H1 (cell line): Measurements from ENCODE around the gene VMP1. TPM values are rescaled to one million over a fixed set of nuclear protein-coding genes. Genes with fewer than 3 reads are reported as not detected.
A peak's percentile ranks its signal among the peaks of the same experiment; 100 is the strongest.
"Not testable (repeated sequence)": the region's sequence is repeated elsewhere in the genome, so short reads cannot be mapped to it uniquely, and the experiment has no call there.

Source experiments
- CTCF ChIA-PET: fragments of 300-600 bp; sonication (Branson Sonifier 250); formaldehyde crosslinking; loops from one replicate; lab custom pipeline; 2021; ENCODE audit not compliant: partially characterized antibody; lab: Charles Lee
- POLR2A ChIA-PET: fragments of 300-600 bp; sonication (Branson Sonifier 250); formaldehyde crosslinking; loops from one replicate; lab custom pipeline; 2021; ENCODE audit warnings: inconsistent platforms; ENCODE audit not compliant: partially characterized antibody; lab: Charles Lee
- DNase-seq, 2 experiments: peaks; one replicate each; pipeline versions ENCODE4 v3.0.0 to v3.0.0-alpha.2; 2010 to 2022; ENCODE audit warnings: low spot score in 2 of 2, low read depth in 1 of 2, mixed read lengths in 1 of 2
- FAIRE-seq: peaks from 2 replicates; lab custom pipeline; 2011; peaks lifted over from hg19 to GRCh38; lab: Jason Lieb, UNC
- H2AFZ ChIP-seq: 2 replicates; pipeline ENCODE4 v1.8.1; 2012; ENCODE audit warnings: low read length, inconsistent platforms
- H2AK5ac ChIP-seq: 2 replicates; pipeline ENCODE4 v1.6.1; 2013; ENCODE audit warnings: low read depth, low read length
- H2BK120ac ChIP-seq: replicated peaks from 2 replicates; pipeline ENCODE3; 2013; ENCODE audit warnings: low read depth, low read length, inconsistent platforms
- H2BK12ac ChIP-seq: 2 replicates; pipeline ENCODE4 v1.6.1; 2013; ENCODE audit warnings: low read depth, low read length
- H2BK15ac ChIP-seq: 2 replicates; pipeline ENCODE4 v1.6.1; 2013; ENCODE audit warnings: low read length
- H2BK20ac ChIP-seq: 2 replicates; pipeline ENCODE4 v1.6.1; 2013; ENCODE audit warnings: low read length
- H2BK5ac ChIP-seq: 2 replicates; pipeline ENCODE4 v1.6.1; 2013; ENCODE audit warnings: low read depth, low read length
- H3K14ac ChIP-seq: 2 replicates; pipeline ENCODE4 v1.6.1; 2013; ENCODE audit warnings: inconsistent platforms; ENCODE audit not compliant: insufficient read length
- H3K18ac ChIP-seq: 2 replicates; pipeline ENCODE4 v1.6.1; 2013; ENCODE audit warnings: low read length; ENCODE audit errors: extremely low read depth
- H3K23ac ChIP-seq: 2 replicates; pipeline ENCODE4 v1.6.1; 2013; ENCODE audit warnings: inconsistent platforms; ENCODE audit not compliant: insufficient read length
- H3K23me2 ChIP-seq: 2 replicates; pipeline ENCODE4 v1.6.1; 2013; ENCODE audit warnings: low read depth, low read length
- H3K27ac ChIP-seq: 2 replicates; pipeline ENCODE4 v1.6.1; 2011; ENCODE audit warnings: low read depth, low read length, inconsistent platforms
- H3K27me3 ChIP-seq, 4 experiments: replicated peaks in 1 of 4; 1 replicate in 1 of 4; 2 replicates in 3 of 4; pipeline versions ENCODE4 v1.6.1 to v1.8.1; 2011 to 2013; ENCODE audit warnings: low read length in 3 of 4, mild to moderate bottlenecking in 3 of 4, inconsistent platforms in 2 of 4, mixed read lengths in 2 of 4, moderate library complexity in 1 of 4; ENCODE audit not compliant: control insufficient read depth in 3 of 4, insufficient read depth in 3 of 4; ENCODE audit errors: extremely low read depth in 1 of 4
- H3K36me3 ChIP-seq, 4 experiments: 2 replicates each; pipeline versions ENCODE4 v1.6.1 to v1.8.1; 2011 to 2013; ENCODE audit warnings: mild to moderate bottlenecking in 4 of 4, low read length in 3 of 4, moderate library complexity in 2 of 4, control low read depth in 1 of 4, inconsistent platforms in 1 of 4; ENCODE audit not compliant: insufficient read depth in 4 of 4, control insufficient read depth in 2 of 4
- H3K4ac ChIP-seq: replicated peaks from 2 replicates; pipeline ENCODE3; 2013; ENCODE audit warnings: low read length, low read depth, mixed read lengths, inconsistent platforms; ENCODE audit not compliant: insufficient read length
- H3K4me1 ChIP-seq, 4 experiments: replicated peaks in 1 of 4; 1 replicate in 1 of 4; 2 replicates in 3 of 4; pipeline versions ENCODE4 v1.6.1 to v1.8.1; 2011 to 2013; ENCODE audit warnings: low read length in 3 of 4, inconsistent platforms in 2 of 4, mixed read lengths in 1 of 4; ENCODE audit not compliant: insufficient read depth in 4 of 4, control insufficient read depth in 3 of 4
- H3K4me2 ChIP-seq, 2 experiments: 2 replicates each; pipeline versions ENCODE4 v1.6.1 to v1.8.1; 2011 to 2013; ENCODE audit warnings: low read depth in 2 of 2, low read length in 2 of 2, control low read depth in 1 of 2, inconsistent platforms in 1 of 2, mild to moderate bottlenecking in 1 of 2; ENCODE audit not compliant: insufficient read depth in 1 of 2
- H3K4me3 ChIP-seq, 4 experiments: fragments of 200-600, 300-600 bp in 1 of 4; sonication (generic), shearing (Covaris generic), sonication (Bioruptor Twin) in 1 of 4; 2 replicates each; pipeline versions ENCODE4 v1.5.1 to v1.8.1; 2011 to 2016; ENCODE audit warnings: low read length in 4 of 4, low read depth in 3 of 4, control low read depth in 2 of 4, inconsistent platforms in 2 of 4, mild to moderate bottlenecking in 2 of 4, mixed read lengths in 1 of 4, moderate library complexity in 1 of 4; ENCODE audit not compliant: insufficient read depth in 2 of 4; ENCODE audit errors: extremely low read depth in 1 of 4
- H3K56ac ChIP-seq: replicated peaks from 2 replicates; pipeline ENCODE3; 2013; ENCODE audit warnings: low read depth, mild to moderate bottlenecking, mixed read lengths, low read length, inconsistent platforms; ENCODE audit not compliant: insufficient read length
- H3K79me1 ChIP-seq: 2 replicates; pipeline ENCODE4 v1.6.1; 2013; ENCODE audit warnings: low read depth, low read length, control low read depth
- H3K79me2 ChIP-seq, 2 experiments: 2 replicates each; pipeline versions ENCODE4 v1.6.1 to v1.8.1; 2012 to 2013; ENCODE audit warnings: low read length in 2 of 2, mild to moderate bottlenecking in 2 of 2, inconsistent platforms in 1 of 2; ENCODE audit not compliant: insufficient read depth in 2 of 2, control insufficient read depth in 1 of 2
- H3K9ac ChIP-seq, 4 experiments: replicated peaks in 1 of 4; 1 replicate in 1 of 4; 2 replicates in 3 of 4; pipeline versions ENCODE4 v1.6.1 to v1.8.1; 2011 to 2013; ENCODE audit warnings: low read depth in 3 of 4, low read length in 3 of 4, control low read depth in 2 of 4, mild to moderate bottlenecking in 2 of 4, moderate library complexity in 2 of 4, inconsistent platforms in 1 of 4; ENCODE audit errors: extremely low read depth in 1 of 4
- H3K9me3 ChIP-seq, 2 experiments: 2 replicates each; pipeline versions ENCODE4 v1.6.1 to v1.8.1; 2012 to 2013; ENCODE audit warnings: mild to moderate bottlenecking in 2 of 2, moderate library complexity in 2 of 2, control low read depth in 1 of 2, inconsistent platforms in 1 of 2, low read depth in 1 of 2, low read length in 1 of 2, mixed read lengths in 1 of 2; ENCODE audit not compliant: insufficient read depth in 2 of 2
- H4K20me1 ChIP-seq, 2 experiments: replicated peaks in 1 of 2; 2 replicates each; pipeline versions ENCODE3 to v1.8.1; 2011 to 2013; ENCODE audit warnings: inconsistent platforms in 2 of 2, low read length in 2 of 2, mild to moderate bottlenecking in 1 of 2; ENCODE audit not compliant: insufficient read depth in 2 of 2, control insufficient read depth in 1 of 2
- H4K5ac ChIP-seq: 2 replicates; pipeline ENCODE4 v1.6.1; 2013; ENCODE audit warnings: low read length, low read depth, mixed read lengths, inconsistent platforms; ENCODE audit not compliant: insufficient read length
- H4K8ac ChIP-seq: 2 replicates; pipeline ENCODE4 v1.8.0; 2013; ENCODE audit warnings: mild to moderate bottlenecking, moderate library complexity, low read length, inconsistent platforms; ENCODE audit not compliant: insufficient read depth; ENCODE audit errors: extremely low read depth
- H4K91ac ChIP-seq: replicated peaks from 2 replicates; pipeline ENCODE3; 2013; ENCODE audit warnings: low read length, mixed read lengths, inconsistent platforms; ENCODE audit not compliant: insufficient read length
- WGBS, 2 experiments: shearing (Covaris generic) in 1 of 2; methylation state at CpG; one replicate each; pipeline versions ENCODE4 v1.1.6 to v1.1.7; 2013 to 2015; ENCODE audit warnings: low lambda C conversion rate in 2 of 2, mixed read lengths in 2 of 2, inconsistent platforms in 1 of 2, low coverage in 1 of 2, missing lambda C conversion rate in 1 of 2; ENCODE audit not compliant: insufficient replicate concordance in 2 of 2, insufficient coverage in 1 of 2, insufficient read length in 1 of 2; ENCODE audit errors: extremely low coverage in 1 of 2, missing lambda C conversion rate in 1 of 2; 5-methylcytosine and 5-hydroxymethylcytosine counted together
- polyA plus RNA-seq, 7 experiments: library from polyadenylated mRNA; depleted of rRNA in 3 of 7; stranded (reverse) in 5 of 7; unstranded in 2 of 7; fragments of >200 nt in 5 of 7; fragments of 200-250 nt in 2 of 7; gene quantifications; 1 replicate in 5 of 7; 2 replicates in 1 of 7; 4 replicates in 1 of 7; pipeline versions ENCODE4 v1.2.1 to v1.2.3, GENCODE V29; 2011 to 2013; ENCODE audit warnings: missing spikeins in 2 of 7, mixed read lengths in 2 of 7
- total RNA-seq: library from RNA; stranded (reverse); fragmentation: NEBNext Ultra II Directional; extraction: Animal tissue kit (Norgen Biotek cat#: 25700); gene quantifications from 2 replicates; pipeline ENCODE4 v1.2.1, GENCODE V29; 2021

Gene VMP1
- total and polyA plus RNA-seq, 2 of the 8 experiments (the other 6 are each of a cell fraction or from before 2014, with no cell fraction given): 45.0 to 92.7 TPM

DNA sequence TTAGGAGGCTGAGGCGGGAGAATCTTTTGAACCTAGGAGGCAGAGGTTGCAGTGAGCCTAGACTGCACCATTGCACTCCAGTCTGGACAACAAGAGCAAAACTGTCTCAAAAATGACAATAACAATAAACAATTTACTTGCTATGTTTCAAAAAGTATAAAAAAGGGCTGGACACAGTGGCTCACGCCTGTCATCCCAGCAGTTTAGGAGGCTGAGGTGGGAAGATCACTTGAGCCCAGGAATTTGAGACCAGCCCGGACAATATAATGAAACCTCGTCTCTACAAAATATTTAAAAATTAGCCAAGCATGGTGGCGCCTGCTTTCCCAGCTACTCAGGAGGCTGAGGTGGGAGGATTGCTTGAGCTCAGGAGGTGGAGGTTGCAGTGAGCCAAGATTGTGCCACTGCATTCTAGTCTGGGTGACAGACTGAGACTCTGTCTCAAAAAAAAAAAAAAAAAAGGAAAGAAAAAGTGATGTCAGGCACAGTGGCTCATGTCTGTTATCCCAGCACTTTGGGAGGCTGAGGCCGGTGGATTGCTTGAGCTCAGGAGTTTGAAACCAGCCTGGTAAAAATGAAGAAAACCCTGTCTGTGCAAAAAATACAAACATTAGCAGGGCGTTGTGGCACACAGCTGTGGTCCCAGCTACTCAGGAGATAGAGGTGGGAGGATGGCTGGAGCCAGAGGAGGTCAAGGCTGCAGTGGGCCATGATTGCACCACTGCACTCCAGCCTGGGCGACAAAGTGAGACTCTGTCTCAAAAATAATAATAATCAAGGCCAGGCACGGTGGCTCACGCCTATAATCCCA, 146.7 kb downstream of the VMP1 start:
- CTCF ChIA-PET: interaction anchor here (1.1 to 2.0 kb wide), 11 partner anchors 9 to 106 kb away, joined by 3 to 10 read pairs (median 3); no protein-coding TSS in a partner anchor

More for the DNA sequence above, 146.7 kb downstream of the VMP1 start:
- not testable (repeated sequence) for H3K4ac ChIP-seq, H3K9ac ChIP-seq, DNase-seq, H3K23ac ChIP-seq, H3K56ac ChIP-seq, H3K9me3 ChIP-seq, H4K20me1 ChIP-seq, H3K4me3 ChIP-seq, H4K5ac ChIP-seq, H3K79me2 ChIP-seq, H3K27me3 ChIP-seq, H3K23me2 ChIP-seq, H3K36me3 ChIP-seq, H2AK5ac ChIP-seq, H3K4me1 ChIP-seq, H2BK120ac ChIP-seq, H3K18ac ChIP-seq, H2AFZ ChIP-seq, H3K79me1 ChIP-seq, H3K27ac ChIP-seq, H2BK5ac ChIP-seq, H3K4me2 ChIP-seq, H4K91ac ChIP-seq, H3K14ac ChIP-seq, H2BK15ac ChIP-seq, FAIRE-seq, H4K8ac ChIP-seq
- POLR2A ChIA-PET: interaction anchor here (0.6 to 1.3 kb wide), 3 partner anchors 8 to 37 kb away, joined by 3 to 4 read pairs (median 3); no protein-coding TSS in a partner anchor
- 94% methylated on average over 10 of the region's 10 CpGs; no CpG with 5 or more reads in 1 of the 2 experiments for WGBS, 2 experiments
- 0 out of 2 replicates have a peak overlapping the region, but pooled peaks have one; percentile 50 for H2BK12ac ChIP-seq
- 0 out of 2 replicates have a peak overlapping the region, but pooled peaks have one; percentile 25 for H2BK20ac ChIP-seq
